Hepatocyte (in vitro differentiated cells): Measurements from ENCODE around the gene KPNA5.

Experiments
- EZH2 ChIP-seq: fragments of 200-600 bp; sonication (generic); IDR thresholded peaks from 2 replicates; pipeline ENCODE4 v1.6.1; 2016; ENCODE audit warnings: antibody characterized with exemption, mild to moderate bottlenecking, borderline replicate concordance
- EZH2phosphoT487 ChIP-seq: fragments of 200-600 bp; sonication (generic); IDR thresholded peaks from one replicate; pipeline ENCODE4 v1.6.1; 2018; ENCODE audit warnings: antibody characterized with exemption, mild to moderate bottlenecking, low read depth, moderate library complexity; ENCODE audit not compliant: unreplicated experiment, severe bottlenecking
- TF ChIP-seq, protein P1 (sequence below): fragments of 200-600 bp; sonication (generic); IDR thresholded peaks from 2 replicates; pipeline ENCODE4 v1.5.1; 2016; ENCODE audit warnings: antibody characterized with exemption, mild to moderate bottlenecking; ENCODE audit not compliant: poor library complexity

DNA sequence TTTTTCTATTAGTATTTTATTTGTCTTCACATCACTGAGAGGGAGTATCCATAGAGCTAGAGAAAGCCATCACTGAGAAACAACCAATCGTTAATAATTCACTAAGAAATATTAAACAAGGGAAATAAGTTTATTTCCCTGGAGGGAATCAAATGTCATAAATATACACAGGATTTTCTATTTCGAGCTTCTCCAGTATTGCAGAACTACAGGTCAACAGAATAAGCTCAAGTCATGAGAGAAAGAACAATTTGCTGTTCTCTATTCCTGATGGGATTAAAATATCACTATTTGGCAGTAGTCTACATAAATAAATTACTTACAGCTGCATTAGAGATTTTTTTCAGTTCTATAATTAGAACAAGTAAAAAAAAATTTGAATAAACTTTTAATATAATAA is 86.7 kb downstream of the KPNA5 start:
- TF ChIP-seq, protein P1, sequence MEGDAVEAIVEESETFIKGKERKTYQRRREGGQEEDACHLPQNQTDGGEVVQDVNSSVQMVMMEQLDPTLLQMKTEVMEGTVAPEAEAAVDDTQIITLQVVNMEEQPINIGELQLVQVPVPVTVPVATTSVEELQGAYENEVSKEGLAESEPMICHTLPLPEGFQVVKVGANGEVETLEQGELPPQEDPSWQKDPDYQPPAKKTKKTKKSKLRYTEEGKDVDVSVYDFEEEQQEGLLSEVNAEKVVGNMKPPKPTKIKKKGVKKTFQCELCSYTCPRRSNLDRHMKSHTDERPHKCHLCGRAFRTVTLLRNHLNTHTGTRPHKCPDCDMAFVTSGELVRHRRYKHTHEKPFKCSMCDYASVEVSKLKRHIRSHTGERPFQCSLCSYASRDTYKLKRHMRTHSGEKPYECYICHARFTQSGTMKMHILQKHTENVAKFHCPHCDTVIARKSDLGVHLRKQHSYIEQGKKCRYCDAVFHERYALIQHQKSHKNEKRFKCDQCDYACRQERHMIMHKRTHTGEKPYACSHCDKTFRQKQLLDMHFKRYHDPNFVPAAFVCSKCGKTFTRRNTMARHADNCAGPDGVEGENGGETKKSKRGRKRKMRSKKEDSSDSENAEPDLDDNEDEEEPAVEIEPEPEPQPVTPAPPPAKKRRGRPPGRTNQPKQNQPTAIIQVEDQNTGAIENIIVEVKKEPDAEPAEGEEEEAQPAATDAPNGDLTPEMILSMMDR: no peak
- TF ChIP-seq EZH2phosphoT487 (no peak), EZH2 (no peak)
